Activated naive CD4-positive, alpha-beta T cell treated with anti-CD3 and anti-CD28 coated beads, Interleukin-2, amount 10 ng/mL, durations not matched to agents 7 days and 5 days (primary cell): ENCODE data around the gene EXOC4.
"Not testable (repeated sequence)": the region's sequence is repeated elsewhere in the genome, so short reads cannot be mapped to it uniquely, and the experiment has no call there.

Experiments used
- CTCF ChIA-PET: fragments of 350-600 bp; sonication (Branson Sonifier 250); formaldehyde crosslinking; loops from one replicate; lab custom pipeline; 2021; ENCODE audit warnings: antibody characterized with exemption; lab: Charles Lee
- DNase-seq: peaks from one replicate; pipeline ENCODE4 v3.0.0-alpha.2; 2020
- H3K27ac Mint-ChIP-seq: one replicate; pipeline ENCODE4 v1.8.0; 2021; ENCODE audit warnings: mild to moderate bottlenecking, moderate library complexity, mixed read lengths
- H3K27me3 Mint-ChIP-seq: one replicate; pipeline ENCODE4 v1.8.0; 2021; ENCODE audit warnings: mild to moderate bottlenecking, mixed read lengths
- H3K36me3 Mint-ChIP-seq: one replicate; pipeline ENCODE4 v1.8.0; 2021; ENCODE audit warnings: mixed read lengths
- H3K4me1 Mint-ChIP-seq: one replicate; pipeline ENCODE4 v1.8.0; 2021; ENCODE audit warnings: mixed read lengths
- H3K4me3 Mint-ChIP-seq: one replicate; pipeline ENCODE4 v1.8.0; 2021; ENCODE audit warnings: mild to moderate bottlenecking, moderate library complexity, mixed read lengths
- H3K9me3 Mint-ChIP-seq: one replicate; pipeline ENCODE4 v1.8.0; 2021; ENCODE audit warnings: mixed read lengths

Gene EXOC4

DNA sequence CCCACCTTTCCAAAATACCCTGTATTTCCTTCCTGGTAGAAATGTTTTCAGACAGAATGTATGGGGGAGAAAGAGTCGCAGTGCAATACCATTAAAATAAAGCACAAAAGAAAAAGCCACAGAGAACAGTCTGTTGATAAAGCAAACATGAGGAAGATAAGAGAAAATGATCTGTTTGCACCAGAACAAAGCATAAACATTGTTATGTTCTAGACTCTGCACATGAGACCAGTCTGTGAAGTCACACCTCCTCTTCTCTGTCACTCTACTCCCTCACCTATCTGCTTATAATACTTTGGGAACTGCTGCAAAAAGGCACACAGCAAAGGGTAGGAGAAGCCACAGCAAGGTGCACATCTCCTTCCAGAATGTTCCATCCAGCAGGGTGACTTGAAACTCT lies 807.0 kb downstream of the EXOC4 start:
- Mint-ChIP-seq H3K36me3 (no peaks in the 10 kb centered on the region), H3K27ac (no peak overlapping the region), H3K4me3 (no peak overlapping the region), H3K9me3 (no peaks in the 10 kb centered on the region), H3K4me1 (no peaks in the 10 kb centered on the region), H3K27me3 (no peaks in the 10 kb centered on the region)
- DNase-seq: no peak
- CTCF ChIA-PET: no interaction called here

DNA sequence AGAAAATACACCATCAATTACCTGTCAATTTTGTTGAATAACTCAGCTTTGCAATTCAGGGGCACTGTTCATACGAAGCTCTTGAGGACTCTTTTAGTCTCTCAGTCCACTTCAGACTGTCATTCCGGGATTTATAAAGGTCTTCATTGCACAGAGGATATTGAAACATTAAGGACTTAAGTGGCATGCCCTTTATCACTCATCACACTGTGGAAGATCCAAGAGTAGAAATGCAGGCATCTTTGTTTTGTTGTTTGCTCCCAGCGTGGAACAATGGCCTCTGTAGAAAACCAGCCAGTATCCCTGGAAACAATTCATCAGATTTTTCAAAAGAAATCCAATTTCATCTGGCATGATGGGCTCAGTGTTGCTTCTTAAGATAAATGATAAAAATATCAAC lies 808.0 kb downstream of the EXOC4 start:
- Mint-ChIP-seq H3K4me1 (no peaks in the 10 kb centered on the region), H3K9me3 (no peaks in the 10 kb centered on the region), H3K27ac (no peak overlapping the region), H3K4me3 (no peak overlapping the region), H3K27me3 (no peaks in the 10 kb centered on the region), H3K36me3 (no peaks in the 10 kb centered on the region)
- DNase-seq: no peak
- CTCF ChIA-PET: no interaction called here

DNA sequence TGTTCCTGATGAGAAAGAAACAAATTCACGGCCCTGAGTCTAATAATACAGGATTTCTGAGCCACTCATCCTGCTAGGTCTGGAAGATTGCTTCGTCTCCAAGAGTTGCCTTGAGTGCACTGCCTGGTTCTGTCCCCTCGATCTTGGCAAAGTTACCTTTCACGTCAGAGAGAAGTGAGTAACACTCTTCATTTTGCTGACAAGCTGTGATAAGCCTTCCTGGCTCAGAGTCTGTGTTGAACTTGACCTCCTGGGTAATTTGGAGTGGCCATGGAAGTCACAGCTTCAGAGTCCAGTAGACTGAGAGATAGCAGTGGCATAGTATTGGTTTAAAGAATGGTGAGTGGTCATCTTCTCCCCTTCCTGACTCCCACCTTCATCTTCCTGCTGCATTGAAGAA lies 809.6 kb downstream of the EXOC4 start:
- H3K4me1 Mint-ChIP-seq: no peaks in the 10 kb centered on the region
- no peaks in the 10 kb centered on the region for H3K36me3 Mint-ChIP-seq
- no peaks in the 10 kb centered on the region for H3K27me3 Mint-ChIP-seq
- H3K4me3 Mint-ChIP-seq: no peak overlapping the region
- CTCF ChIA-PET: no interaction called here
- no peak overlapping the region for H3K27ac Mint-ChIP-seq
- no peaks in the 10 kb centered on the region for H3K9me3 Mint-ChIP-seq
- DNase-seq: no peak

DNA sequence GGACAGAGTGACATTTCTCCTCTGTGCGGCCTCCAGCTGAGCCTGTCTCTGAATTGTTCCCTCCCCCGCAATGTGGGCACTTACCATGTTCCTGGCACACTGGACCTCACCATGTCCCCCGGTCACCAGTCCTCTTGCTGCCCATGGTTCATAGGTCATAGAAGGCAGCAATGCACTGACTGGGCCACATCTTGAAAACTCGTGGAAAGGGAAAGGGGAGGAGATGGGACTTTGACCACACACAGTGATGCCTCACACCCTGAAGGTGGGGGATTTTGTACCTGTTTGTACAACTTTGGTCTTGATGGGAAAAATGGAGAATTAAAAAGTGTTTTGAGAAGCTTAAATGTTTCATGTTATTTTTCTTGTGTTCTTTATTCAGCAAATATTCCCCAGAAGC lies 812.5 kb downstream of the EXOC4 start:
- Mint-ChIP-seq H3K9me3 (no peaks in the 10 kb centered on the region), H3K4me3 (no peak overlapping the region), H3K4me1 (no peaks in the 10 kb centered on the region), H3K27me3 (no peaks in the 10 kb centered on the region), H3K36me3 (no peaks in the 10 kb centered on the region), H3K27ac (no peak overlapping the region)
- CTCF ChIA-PET: interaction anchor here (1.1 kb wide), 1 partner anchor 23 kb away, joined by 3 read pairs; no protein-coding TSS in a partner anchor
- no peak for DNase-seq

GRCh38 chr7:134067164-134067563 lies 814.3 kb downstream of the EXOC4 start:
- no peaks in the 10 kb centered on the region for H3K4me1 Mint-ChIP-seq
- H3K27me3 Mint-ChIP-seq: no peaks in the 10 kb centered on the region
- no peak for DNase-seq
- no peaks in the 10 kb centered on the region for H3K36me3 Mint-ChIP-seq
- CTCF ChIA-PET: no interaction called here
- no peak overlapping the region for H3K27ac Mint-ChIP-seq
- H3K4me3 Mint-ChIP-seq: no peak overlapping the region
- H3K9me3 Mint-ChIP-seq: no peaks in the 10 kb centered on the region

GRCh38 chr7:134068670-134069069 lies 815.8 kb downstream of the EXOC4 start:
- DNase-seq: no peak
- H3K27ac Mint-ChIP-seq: no peak overlapping the region
- H3K36me3 Mint-ChIP-seq: no peaks in the 10 kb centered on the region
- CTCF ChIA-PET: no interaction called here
- H3K27me3 Mint-ChIP-seq: no peaks in the 10 kb centered on the region
- no peaks in the 10 kb centered on the region for H3K9me3 Mint-ChIP-seq
- H3K4me1 Mint-ChIP-seq: no peaks in the 10 kb centered on the region
- H3K4me3 Mint-ChIP-seq: no peak overlapping the region

DNA sequence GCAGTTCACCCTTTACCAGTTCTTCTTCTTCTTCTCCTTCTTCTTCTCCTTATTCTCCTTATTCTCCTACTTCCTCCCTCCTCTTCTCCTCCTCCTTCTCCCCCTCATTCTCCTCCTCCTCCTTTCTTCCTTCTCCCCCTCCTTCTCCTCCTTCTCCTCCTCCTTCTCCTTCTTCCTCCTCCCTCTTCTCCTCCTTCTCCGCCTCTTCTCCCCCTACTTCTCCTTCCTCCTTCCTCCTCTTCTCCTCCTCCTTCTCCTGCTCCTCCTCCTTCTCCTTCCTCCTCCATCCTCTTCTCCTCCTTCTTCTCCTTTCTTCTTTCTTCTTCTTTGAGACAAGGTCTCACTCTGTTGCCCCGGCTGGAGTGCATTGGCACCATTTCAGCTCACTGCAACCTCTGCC lies 816.3 kb downstream of the EXOC4 start:
- no peak overlapping the region for H3K27ac Mint-ChIP-seq
- no peak overlapping the region for H3K4me3 Mint-ChIP-seq
- CTCF ChIA-PET: no interaction called here
- no peaks in the 10 kb centered on the region for H3K27me3 Mint-ChIP-seq
- no peaks in the 10 kb centered on the region for H3K36me3 Mint-ChIP-seq
- no peaks in the 10 kb centered on the region for H3K9me3 Mint-ChIP-seq
- no peaks in the 10 kb centered on the region for H3K4me1 Mint-ChIP-seq
- DNase-seq: no peak

DNA sequence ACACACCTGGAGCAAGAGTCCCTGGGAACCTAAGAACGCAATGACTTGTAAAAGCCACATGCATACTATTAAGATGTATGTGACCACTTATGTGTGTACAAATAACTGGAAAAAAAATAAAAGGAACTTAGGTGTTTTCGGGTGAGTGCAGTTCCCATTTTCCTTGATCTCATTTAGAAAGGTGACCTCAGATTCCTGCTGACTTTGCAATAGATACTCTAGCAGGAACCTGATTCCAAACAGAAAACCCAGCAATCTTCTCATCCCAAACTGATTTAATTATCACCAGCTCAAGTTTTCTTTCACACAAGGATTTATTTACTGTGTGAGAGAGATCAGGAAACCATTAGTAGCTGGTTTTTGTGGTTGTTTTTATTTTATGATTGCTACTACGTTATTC lies 817.8 kb downstream of the EXOC4 start:
- H3K36me3 Mint-ChIP-seq: peaks cover 3% of the 10 kb centered on the region
- H3K9me3 Mint-ChIP-seq: peaks cover 2% of the 10 kb centered on the region
- no peaks in the 10 kb centered on the region for H3K27me3 Mint-ChIP-seq
- H3K27ac Mint-ChIP-seq: no peak overlapping the region
- no peaks in the 10 kb centered on the region for H3K4me1 Mint-ChIP-seq
- CTCF ChIA-PET: no interaction called here
- no peak for DNase-seq
- no peak overlapping the region for H3K4me3 Mint-ChIP-seq

- Mint-ChIP-seq H3K27ac (no peak overlapping the region), H3K27me3 (no peaks in the 10 kb centered on the region), H3K9me3 (peaks cover 2% of the 10 kb centered on the region), H3K4me1 (no peaks in the 10 kb centered on the region), H3K4me3 (no peak overlapping the region), H3K36me3 (peaks cover 3% of the 10 kb centered on the region)
- CTCF ChIA-PET: no interaction called here
- no peak for DNase-seq
Observed at GRCh38 chr7:134071355-134072331, 818.8 kb downstream of the EXOC4 start.

GRCh38 chr7:134073276-134073675 lies 820.4 kb downstream of the EXOC4 start:
- DNase-seq: no peak
- no peak overlapping the region for H3K4me3 Mint-ChIP-seq
- CTCF ChIA-PET: no interaction called here
- no peaks in the 10 kb centered on the region for H3K4me1 Mint-ChIP-seq
- no peaks in the 10 kb centered on the region for H3K27me3 Mint-ChIP-seq
- H3K9me3 Mint-ChIP-seq: peaks cover 2% of the 10 kb centered on the region
- peaks cover 3% of the 10 kb centered on the region for H3K36me3 Mint-ChIP-seq
- H3K27ac Mint-ChIP-seq: no peak overlapping the region

DNA sequence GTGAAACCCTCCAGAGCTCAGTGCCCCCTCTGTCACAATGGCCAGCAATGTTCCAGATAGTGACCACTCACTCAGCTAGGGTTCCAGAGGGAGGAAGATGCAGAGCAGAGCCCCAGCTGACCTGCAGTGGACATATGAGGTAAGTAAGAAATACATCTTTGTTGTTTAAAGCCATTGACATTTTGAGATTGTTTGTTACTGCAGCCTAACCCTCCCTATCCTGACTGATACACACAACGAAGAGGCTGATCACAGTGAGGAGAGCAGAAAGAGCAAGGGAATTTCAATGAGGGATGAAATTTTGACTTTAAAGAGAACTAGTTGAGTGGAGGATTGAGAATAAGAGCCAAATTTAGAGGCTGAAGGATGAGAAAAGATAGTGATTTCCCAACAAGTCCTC lies 822.9 kb downstream of the EXOC4 start:
- Mint-ChIP-seq H3K27ac (no peak overlapping the region), H3K27me3 (no peaks in the 10 kb centered on the region), H3K9me3 (peaks cover 2% of the 10 kb centered on the region), H3K36me3 (peaks cover 3% of the 10 kb centered on the region), H3K4me1 (peaks cover 2% of the 10 kb centered on the region), H3K4me3 (no peak overlapping the region)
- CTCF ChIA-PET: no interaction called here
- DNase-seq: no peak

DNA sequence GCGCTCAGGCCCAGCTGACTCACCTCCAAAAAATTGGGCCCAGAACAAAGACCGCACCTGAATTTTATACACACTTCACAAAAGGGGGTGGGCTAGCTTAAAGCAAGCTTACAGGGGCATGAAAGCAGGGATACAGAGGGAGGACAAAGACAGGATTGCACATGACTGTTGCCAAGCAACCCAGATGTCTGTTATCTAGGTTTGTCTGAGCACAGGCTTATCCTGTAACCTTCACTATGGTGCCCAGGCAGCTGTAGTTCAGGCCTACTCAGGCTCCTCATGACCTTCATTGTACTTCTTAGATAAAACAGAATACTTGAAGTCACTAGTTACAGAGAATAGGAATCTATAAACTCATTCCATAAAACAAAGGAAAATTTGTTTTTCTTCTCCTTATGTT lies 824.7 kb downstream of the EXOC4 start:
- not testable (repeated sequence) for H3K4me3 Mint-ChIP-seq, H3K9me3 Mint-ChIP-seq, H3K27ac Mint-ChIP-seq, H3K36me3 Mint-ChIP-seq, H3K4me1 Mint-ChIP-seq, DNase-seq, H3K27me3 Mint-ChIP-seq
- CTCF ChIA-PET: interaction anchor here (0.6 kb wide), 1 partner anchor 175 kb away, joined by 3 read pairs; no protein-coding TSS in a partner anchor

- H3K27me3 Mint-ChIP-seq: no peaks in the 10 kb centered on the region
- peaks cover 5% of the 10 kb centered on the region for H3K9me3 Mint-ChIP-seq
- no peak for DNase-seq
- CTCF ChIA-PET: no interaction called here
- peaks cover 2% of the 10 kb centered on the region for H3K4me1 Mint-ChIP-seq
- H3K36me3 Mint-ChIP-seq: peaks cover 3% of the 10 kb centered on the region
- no peak overlapping the region for H3K27ac Mint-ChIP-seq
- H3K4me3 Mint-ChIP-seq: no peak overlapping the region
Observed at GRCh38 chr7:134078991-134079390, 826.1 kb downstream of the EXOC4 start.

DNA sequence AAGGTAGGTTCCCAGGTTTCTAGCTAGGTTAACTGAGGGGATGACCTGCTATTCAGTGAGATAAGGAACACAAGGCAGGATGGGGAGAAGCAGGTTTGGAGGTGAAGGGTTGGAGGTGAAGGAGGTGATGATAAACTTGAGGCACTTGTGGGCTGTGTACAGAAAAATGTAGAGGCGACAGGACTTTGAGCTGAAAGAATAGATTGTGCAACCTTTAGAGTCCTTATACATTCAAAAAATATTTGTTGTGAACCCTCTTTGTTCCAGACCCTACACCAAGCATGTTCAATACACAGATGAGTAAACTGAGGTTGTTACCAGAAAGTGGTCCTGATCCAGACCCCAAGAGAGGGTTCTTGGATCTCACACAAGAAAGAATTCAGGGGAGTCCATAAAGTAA lies 828.8 kb downstream of the EXOC4 start:
- Mint-ChIP-seq H3K27ac (no peak overlapping the region), H3K36me3 (no peaks in the 10 kb centered on the region), H3K4me1 (peaks cover 2% of the 10 kb centered on the region), H3K4me3 (no peak overlapping the region), H3K27me3 (no peaks in the 10 kb centered on the region), H3K9me3 (peaks cover 6% of the 10 kb centered on the region)
- CTCF ChIA-PET: no interaction called here
- DNase-seq: no peak

DNA sequence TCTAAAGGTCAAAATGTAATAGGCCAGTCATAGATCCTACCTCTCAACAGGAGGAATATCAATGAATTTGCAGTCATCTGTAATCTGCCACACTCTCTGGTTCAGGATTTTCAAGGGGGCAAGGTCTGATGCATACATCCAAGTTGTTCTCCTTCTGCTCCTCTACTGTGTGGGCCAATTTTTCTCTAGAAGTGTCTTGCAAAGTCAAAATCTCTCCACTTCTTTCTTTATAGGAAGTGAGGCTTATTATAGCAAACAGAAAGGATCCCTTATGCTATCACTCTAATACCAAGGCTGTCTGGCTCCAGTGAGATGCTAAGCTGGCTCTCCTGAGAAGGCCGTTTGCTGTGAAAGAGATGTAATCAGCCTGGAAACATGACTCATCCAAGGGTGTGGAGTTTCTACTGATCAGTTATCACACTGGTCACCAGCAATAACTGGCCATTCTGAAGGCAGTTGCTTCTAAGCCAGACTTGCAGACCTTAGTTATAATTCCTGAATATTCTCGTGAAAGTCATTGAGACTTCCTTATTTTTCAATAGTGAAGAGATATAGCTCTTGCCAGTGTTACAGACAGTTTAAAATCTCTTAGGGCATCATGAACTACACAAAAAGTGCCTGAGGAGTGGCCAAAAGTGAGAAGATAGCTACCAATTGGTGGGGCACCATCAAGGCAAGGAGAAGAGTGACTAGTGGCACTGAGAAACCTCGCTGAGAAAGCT lies 831.0 kb downstream of the EXOC4 start:
- H3K9me3 Mint-ChIP-seq: peaks cover 16% of the 10 kb centered on the region
- CTCF ChIA-PET: no interaction called here
- H3K4me3 Mint-ChIP-seq: no peak overlapping the region
- H3K4me1 Mint-ChIP-seq: peaks cover 2% of the 10 kb centered on the region
- no peak for DNase-seq
- H3K36me3 Mint-ChIP-seq: no peaks in the 10 kb centered on the region
- no peak overlapping the region for H3K27ac Mint-ChIP-seq
- no peaks in the 10 kb centered on the region for H3K27me3 Mint-ChIP-seq
